Measurements from ENCODE around the gene FHOD3. TPM values are rescaled to one million over a fixed set of nuclear protein-coding genes. Genes with fewer than 3 reads are reported as not detected.

The FHOD3 gene
- total RNA-seq, 1 donor from 2014 or later = 350 TPM

DNA sequence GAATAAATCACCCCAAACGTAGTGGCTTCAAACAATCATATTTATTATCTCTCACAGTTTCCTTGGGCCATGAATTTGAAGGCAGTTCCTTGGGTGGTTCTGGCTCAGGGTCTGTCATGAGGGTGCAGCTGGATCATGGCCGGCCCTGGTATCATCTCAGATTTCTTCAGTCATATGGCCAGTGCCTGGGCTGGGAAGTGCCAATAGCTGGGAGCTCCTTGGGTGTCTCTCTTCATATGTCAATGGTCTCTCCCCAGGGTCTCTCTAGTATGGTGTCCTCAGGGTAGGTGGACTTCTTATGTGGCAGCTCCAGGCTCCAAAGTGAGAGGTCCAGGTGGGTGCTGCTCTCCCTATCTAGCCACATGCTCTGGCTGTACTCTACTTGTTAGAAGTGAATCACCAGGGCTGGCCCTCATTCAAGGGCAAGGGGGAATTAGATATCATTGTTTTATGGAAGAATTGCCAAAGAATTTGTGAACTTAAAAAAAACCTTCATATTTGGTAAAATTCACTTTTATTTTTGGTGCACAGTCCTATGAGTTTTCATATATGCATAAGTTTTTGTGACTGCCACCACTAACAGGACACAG, 15.4 kb downstream of the FHOD3 start:
- intact Hi-C loops (cut with DNase I) = no loop called here
- ATAC-seq = peak; percentile 18
- DNase-seq (ENCODE audit: missing footprints) = no peak

DNA sequence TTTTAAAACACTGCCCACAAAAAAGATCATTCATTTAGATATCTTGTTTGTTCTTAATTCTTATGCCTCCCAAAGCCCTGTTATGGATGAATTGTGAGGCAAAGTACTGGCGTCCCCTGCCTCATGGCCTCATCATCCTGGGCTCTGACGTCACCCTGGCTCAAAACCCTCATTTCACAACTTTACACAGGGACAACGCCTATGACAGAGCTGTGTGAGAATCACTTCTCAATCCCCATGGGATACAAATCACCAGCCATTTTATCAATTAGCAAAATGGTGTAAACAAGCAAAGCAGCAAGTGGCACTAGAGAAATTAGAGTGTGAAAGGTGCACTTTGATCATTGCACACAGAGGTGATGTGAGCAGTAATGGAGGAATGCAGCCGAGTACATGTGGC, 16.6 kb downstream of the FHOD3 start:
- DNase-seq (ENCODE audit: missing footprints) = no peak
- ATAC-seq = peak; percentile 38
- intact Hi-C loops (cut with DNase I) = no loop called here

DNA sequence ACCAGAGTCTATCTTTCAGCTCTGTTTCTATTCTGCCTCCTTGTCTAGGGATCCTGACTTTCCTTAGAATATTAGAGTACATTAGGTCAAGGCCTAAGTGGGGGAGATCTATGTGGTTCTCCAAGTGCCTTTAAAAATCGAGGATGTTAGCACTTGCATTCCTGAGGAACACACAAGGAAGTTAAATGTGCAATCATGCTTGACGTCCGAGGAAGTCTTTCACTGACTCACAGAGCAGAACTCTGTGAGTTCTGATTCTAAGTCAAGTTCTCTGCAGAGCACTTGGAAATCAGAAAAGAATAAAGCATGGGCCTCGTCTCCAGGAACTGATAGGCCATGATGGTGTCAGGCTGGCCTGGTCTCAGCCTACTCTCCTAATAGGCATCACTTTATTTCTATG, 17.2 kb downstream of the FHOD3 start:
- intact Hi-C loops (cut with DNase I) = no loop called here
- DNase-seq (ENCODE audit: missing footprints) (no peak), ATAC-seq (no peak)

DNA sequence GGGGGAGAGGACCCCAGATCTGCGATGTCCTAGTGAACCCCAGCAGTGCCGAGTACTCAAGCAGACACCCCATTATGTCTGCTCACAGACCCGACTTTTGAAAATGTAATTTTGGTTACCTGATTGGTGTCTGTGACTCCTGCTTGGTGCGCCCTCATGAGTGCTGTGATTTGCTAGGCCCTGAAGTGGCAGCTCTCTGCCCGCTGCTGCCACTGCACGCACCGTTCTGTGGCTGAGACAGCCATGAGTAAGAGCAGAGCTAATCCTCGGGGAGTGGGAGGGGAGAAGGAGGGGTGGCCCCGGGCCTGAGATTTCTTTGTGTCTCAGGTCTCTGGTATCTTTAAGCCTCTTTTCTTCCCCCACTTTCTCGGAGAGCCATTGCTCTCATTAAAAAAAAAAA, 18.2 kb downstream of the FHOD3 start:
- intact Hi-C loops (cut with DNase I) = no loop called here
- ATAC-seq = peak; percentile 72
- DNase-seq (ENCODE audit: missing footprints) = no peak

DNA sequence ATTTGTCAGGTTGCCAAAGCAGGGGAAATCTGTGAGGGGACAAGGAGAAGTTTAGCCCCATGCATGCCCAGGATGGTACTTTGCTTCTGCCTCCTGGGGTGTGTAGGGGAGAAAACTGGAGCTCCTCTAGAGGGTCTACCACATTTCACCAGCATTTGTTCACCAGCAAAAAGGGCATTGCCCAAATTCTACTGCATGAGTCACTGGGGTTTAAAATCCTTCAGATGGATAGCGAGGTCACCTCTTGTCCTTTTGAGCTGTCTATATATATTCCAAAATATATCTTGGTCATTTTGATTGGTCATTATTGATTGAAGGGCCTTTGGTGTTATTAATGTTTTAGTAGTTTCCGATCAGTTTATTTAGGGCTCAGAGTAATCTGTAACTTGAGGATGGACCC, 18.7 kb downstream of the FHOD3 start:
- DNase-seq (ENCODE audit: missing footprints) (no peak), ATAC-seq (no peak)
- intact Hi-C loops (cut with DNase I) = no loop called here

DNA sequence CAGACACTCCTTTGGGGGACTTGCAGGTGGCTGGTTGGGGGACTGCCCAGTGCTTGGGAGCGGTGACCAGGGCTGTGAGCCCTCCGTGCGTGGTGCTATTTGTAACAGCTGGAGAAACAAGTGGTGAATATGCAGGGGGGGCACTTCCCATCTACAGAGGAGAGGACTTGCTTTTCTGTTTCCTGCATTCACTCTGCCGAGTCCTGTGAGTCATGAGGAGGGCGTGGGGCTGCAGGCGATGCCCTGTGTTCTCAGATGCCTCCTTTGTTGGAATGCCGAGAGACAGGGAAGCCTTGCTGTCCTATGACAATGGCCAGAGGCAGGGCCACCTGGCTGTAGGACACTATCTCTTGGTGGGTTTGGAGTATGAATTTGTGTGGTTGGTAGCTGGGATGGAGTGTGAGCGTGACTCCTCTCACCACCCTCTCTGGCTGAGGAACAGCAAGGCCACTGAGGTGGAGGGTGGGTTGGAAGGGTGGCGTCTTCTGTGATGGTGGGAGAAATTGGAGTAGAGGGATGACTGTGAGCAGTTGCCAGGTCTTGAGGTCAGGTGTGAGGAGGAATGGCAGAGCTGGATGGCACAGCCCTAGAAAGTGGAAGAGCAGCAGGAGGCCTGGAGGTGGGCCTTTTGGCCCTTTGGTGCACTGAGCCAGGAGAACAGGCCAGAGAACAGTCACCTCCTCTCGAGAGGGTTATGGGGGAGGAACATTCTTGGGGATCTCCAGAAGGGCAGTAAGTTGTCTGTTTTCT, 24.3 kb downstream of the FHOD3 start:
- DNase-seq (ENCODE audit: missing footprints) (no peak), ATAC-seq (peak; percentile 17)
- intact Hi-C loops (cut with DNase I) = no loop called here

DNA sequence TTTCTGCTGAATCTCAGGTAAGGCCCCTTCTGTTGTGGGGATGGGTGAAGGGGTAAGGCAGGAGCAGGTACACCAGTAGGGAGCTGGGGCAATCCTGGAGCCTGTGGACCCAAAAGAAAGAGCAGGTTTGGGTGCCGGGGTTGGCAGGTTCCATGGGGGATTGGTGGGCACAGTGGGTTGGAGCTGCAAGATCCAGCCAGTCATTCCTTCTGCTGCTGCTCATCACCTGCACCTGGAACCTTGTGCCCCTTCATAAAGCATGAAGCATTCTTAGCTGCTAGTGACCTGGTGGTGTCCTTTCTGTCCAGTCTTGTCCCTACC, 24.9 kb downstream of the FHOD3 start:
- DNase-seq (ENCODE audit: missing footprints) (no peak), ATAC-seq (no peak)
- intact Hi-C loops (cut with DNase I) = no loop called here

DNA sequence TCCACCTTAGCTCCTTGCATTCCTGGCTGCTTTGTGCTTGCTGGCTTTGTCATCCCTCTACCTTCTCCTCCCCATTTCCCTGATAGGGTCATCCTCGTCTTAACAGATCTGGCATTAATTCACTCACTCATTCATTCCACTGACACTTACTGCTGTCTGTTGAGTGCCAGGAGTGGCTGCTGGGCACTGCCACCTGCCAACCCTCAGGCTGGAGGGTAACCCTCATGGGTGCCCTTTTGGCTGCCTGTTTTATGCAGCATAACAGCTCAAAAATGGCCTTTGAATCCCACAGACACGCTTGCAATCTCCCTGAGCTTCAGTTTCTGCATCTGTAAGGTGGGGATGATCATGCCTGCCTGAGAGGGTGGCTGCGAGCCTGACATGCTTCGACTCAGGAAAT, 25.2 kb downstream of the FHOD3 start:
- DNase-seq (ENCODE audit: missing footprints) = no peak
- intact Hi-C loops (cut with DNase I) = no loop called here
- ATAC-seq = peak; percentile 27

DNA sequence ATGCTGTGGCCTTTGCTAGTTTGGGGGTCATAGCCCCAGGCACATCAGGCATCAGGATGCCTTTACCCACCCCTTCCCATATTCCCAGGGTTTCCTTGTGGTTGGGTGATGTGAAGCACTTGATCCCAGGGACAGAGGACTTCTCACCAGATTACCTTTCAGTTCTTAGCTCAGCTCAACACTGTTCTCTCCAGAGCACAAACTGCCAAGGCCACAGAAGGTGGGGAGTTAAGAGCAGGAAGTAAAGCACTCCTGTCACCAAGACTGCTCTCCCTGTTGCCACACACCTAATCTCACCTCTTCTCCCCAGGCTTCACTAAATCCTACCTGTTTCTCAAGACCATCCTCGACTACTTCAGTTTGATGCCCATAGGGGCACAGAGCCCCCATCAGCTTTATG, 25.9 kb downstream of the FHOD3 start:
- ATAC-seq (no peak), DNase-seq (ENCODE audit: missing footprints) (no peak)

DNA sequence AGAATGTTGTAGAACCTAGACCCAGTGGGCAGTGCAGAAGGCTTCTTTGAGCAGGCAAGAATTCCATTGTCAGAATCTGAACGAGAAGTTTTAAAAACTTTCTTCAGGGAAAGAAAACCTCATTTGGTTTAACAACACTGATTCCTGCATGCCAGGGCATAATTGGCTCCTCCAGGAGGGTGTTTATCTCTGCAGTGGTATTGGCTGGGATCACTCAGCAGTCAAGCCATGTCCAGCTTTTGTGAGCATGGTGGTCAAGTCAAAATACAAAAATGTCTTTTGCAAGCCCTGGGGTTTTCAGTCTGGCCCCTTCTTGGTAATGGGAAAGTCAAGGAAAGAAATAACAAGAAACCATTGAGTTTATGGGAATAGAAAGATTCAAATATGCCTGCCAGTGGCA, 28.3 kb downstream of the FHOD3 start:
- intact Hi-C loops (cut with DNase I) = loop anchor here (5.0 kb wide), 1 partner anchor 136 kb away; no protein-coding TSS in a partner anchor
- DNase-seq (ENCODE audit: missing footprints) (no peak), ATAC-seq (no peak)

More for the DNA sequence above, 25.9 kb downstream of the FHOD3 start:
- intact Hi-C loops (cut with DNase I) = no loop called here

DNA sequence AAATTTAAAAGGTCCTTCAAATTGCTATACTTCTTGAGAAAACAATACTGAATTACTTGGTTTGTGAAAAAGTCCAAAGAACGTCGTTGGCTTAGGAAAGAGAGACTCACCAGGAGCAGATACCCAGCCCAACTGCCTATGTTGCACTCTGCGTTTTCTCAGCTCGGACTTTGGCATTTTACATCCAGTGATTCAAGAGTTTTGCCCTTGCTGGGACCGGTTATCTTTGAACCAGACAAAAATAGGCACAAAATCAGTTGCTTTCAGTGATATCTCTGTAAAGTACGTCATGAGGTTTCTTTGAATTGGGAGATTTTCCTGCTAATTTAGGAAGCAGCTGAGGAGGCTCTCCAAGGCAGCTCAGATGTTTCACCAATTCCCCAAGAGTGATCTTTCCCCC, 29.3 kb downstream of the FHOD3 start:
- no peak for DNase-seq (ENCODE audit: missing footprints)
- intact Hi-C loops (cut with DNase I) = loop anchor here (5.0 kb wide), 1 partner anchor 136 kb away; no protein-coding TSS in a partner anchor
- peak; percentile 26 for ATAC-seq

DNA sequence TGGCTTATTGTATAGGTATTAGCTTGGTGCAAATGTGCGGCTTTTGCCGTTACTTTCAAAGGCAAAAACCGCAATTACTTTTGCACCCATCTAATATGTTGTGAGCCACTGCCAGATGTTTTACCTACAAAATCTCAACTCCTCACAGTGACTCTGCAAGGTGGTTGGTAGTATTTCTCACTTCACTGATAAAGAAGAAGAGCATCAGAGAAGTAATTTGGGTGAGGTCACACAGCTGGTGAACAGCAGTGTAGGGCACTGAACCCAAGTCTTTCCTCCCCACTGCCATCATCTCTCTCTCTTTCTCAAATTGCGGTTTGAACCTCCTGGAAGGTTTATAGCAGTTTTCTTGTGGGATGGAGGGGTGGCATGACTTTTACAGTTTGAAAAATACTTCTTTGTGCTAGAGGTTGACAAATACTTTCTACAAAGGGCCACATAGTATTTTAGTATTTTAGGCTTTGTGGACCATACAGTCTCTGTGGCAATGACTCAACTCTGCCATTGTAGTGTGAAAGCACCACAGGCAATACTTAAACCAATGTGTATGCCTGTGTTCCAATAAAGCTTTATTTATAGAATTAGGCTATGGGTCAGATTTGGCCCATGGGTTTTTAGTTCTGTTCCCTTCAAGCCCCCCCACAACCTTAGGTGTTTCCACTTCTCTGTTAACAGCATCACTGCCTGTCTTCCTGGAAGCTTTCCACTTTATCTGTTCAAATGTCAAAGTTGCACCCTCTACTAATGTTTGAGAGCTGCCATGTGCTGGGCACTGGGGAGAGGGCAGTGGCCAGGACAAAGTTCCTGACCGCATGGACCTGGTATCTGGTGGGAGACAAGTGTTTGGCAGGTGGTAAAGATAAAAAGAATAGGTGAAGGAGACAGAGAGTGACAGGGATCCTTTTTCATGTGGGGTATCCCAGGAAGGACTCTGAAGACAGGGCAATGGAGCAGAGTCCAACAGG, 30.1 kb downstream of the FHOD3 start:
- intact Hi-C loops (cut with DNase I) = loop anchor here (5.0 kb wide), 1 partner anchor 135 kb away; no protein-coding TSS in a partner anchor
- peak; percentile 64 for ATAC-seq
- no peak for DNase-seq (ENCODE audit: missing footprints)

DNA sequence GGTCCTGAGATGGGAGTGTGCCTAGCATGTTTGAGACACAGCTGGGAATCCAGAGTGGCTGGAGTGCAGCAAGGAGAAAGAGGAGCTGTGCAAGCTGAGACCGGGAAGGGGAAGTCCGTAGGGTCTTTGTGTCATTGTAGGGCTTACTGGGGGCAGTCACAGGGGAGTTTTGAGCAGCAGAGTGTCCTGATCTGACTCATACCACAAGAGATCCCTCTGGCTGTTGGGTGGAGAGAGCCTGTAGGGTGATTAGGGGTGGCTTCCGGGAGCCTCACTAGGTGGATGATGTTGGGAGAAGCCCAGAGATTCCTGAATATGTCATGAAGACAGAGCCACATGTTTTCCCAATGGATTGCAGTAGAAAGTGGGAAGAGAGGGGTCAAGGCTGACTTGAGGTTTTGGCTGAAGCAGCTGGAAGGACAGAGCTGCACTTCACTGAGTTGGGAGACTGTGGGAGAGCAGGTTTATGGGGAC, 30.9 kb downstream of the FHOD3 start:
- peak; percentile 2 for ATAC-seq
- intact Hi-C loops (cut with DNase I) = loop anchor here (5.0 kb wide), 1 partner anchor 134 kb away; no protein-coding TSS in a partner anchor
- DNase-seq (ENCODE audit: missing footprints) = no peak

DNA sequence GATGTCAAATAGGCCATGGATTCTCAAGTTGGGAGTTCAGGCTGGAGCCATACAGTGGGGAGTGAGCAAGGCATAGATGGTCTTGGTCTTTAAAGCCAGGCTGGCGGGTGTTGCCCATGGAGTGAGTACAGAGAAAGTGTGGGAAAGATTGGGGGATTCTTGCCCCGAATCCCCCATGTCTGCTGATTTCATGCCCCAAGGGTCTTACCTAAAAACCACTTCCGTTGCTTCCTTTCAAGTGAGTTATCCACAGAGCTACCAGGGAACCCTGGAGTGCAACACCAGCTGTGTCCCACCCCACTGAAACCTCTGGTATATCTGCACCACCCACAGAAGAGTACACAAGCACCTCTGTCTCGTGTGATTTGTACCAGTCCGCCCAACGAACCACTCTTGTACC, 31.4 kb downstream of the FHOD3 start:
- intact Hi-C loops (cut with DNase I) = loop anchor here (5.0 kb wide), 1 partner anchor 133 kb away; no protein-coding TSS in a partner anchor
- DNase-seq (ENCODE audit: missing footprints) (no peak), ATAC-seq (no peak)

DNA sequence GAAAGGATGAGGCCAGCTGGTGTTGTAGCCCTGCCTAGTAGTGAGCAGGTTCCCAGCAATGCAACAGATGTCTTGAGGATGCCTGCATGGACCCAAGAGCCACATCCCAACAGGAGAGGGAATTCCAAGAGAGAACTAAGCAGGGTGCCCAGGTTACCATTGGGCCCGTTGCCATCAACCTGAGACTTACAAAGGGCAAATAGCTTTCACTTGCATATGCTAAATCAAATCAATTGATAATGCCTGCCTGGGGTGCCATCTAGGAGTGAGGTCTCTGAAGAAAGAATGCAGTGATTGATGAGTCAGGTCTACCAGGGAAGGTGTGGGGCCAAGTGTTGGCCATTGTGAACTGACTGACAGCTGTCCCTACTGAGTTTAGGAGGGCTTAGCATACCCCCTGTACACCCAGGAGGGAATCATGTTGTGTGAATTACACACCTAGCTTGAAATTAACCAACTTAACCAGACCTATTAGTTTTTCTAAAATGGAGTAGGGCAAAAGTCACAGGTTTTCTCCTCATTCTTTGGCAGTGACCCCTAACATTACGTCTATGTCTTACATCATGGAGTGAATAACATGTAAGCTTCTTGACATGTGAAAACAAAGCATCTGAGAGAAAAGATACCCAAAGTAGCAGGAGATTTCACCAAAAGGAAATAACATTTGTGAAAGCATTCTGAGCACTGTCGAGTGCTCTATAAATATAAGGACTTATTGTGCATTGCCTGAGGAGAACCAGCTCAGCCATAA, 32.3 kb downstream of the FHOD3 start:
- ATAC-seq (no peak), DNase-seq (ENCODE audit: missing footprints) (no peak)
- intact Hi-C loops (cut with DNase I) = loop anchor here (5.0 kb wide), 1 partner anchor 132 kb away; no protein-coding TSS in a partner anchor

DNA sequence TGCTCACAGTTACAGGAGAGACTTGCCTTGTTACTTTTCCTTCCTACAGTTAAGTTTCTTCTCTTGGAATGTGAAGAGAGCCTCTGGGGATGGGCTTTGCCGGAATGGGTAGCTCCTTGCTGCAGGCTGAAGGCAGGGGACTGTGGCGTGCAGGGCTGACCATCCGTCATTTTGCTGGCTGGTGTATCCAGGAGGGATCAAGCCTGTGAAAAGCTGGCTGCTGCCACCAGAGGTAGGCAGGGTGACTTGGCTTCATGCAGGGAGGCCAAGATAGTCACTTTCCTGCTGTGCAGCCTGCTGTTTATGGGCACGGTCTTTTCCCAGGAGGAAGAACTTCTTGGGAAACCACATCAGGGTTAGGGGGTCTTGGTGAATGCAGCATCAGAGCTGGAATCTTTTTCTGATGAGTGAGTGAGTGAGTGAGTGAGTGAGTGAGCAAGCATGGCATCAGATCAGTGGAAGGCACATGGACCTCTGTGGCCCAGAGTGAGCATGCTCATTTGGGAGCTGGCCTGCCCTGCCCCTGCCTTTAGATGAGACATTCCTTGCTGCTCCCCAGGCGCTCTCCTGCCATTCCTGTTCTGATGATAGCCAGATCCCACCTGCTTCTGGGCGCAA, 33.0 kb downstream of the FHOD3 start:
- ATAC-seq (no peak), DNase-seq (ENCODE audit: missing footprints) (no peak)
- intact Hi-C loops (cut with DNase I) = no loop called here

DNA sequence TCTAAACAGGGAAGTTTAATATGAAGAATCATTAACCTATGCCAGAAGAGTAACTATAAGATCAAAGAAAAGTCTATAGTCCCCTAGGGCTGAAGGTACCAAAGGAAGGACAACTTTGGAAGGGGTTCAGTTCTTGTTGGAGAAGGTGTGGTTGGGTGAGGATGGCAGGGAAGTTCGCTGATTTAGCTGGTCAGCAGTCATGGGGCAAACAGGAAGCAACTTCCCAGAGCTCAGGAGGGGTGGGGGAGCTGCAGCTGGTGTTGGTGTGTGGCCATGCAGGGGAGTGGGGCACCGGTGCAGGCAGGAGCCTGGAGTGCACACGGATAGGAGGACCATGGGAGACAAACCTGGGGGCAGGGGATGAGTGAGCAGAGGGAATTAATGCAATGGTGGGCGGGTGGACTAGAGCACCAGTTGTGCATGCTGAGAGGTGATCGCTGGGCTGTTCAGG, 34.0 kb downstream of the FHOD3 start:
- DNase-seq (ENCODE audit: missing footprints) (no peak), ATAC-seq (no peak)
- intact Hi-C loops (cut with DNase I) = no loop called here

DNA sequence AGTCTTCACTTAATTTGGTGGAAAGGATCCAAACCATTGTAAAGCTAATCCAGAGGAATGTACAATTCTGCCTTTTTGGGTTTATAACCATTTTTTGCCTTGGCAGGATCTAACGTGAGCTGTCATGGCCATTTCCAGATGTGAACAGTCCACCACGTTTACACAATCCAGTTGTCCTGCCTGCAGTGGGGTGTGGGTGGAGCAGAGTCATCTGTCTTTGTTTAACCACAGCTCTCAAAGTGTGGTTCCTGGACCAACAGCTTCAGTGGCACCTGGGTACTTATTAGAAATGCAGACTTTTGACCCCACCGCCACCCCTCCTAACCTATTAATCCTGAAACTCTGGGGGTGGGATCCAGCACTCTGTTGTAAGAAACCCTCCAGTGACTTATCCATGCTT, 35.9 kb downstream of the FHOD3 start:
- intact Hi-C loops (cut with DNase I) = no loop called here
- DNase-seq (ENCODE audit: missing footprints) = no peak
- ATAC-seq = no peak
